ENCODE data around the gene EIF4EBP2.

EIF4EBP2 gene, protein sequence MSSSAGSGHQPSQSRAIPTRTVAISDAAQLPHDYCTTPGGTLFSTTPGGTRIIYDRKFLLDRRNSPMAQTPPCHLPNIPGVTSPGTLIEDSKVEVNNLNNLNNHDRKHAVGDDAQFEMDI

DNA sequence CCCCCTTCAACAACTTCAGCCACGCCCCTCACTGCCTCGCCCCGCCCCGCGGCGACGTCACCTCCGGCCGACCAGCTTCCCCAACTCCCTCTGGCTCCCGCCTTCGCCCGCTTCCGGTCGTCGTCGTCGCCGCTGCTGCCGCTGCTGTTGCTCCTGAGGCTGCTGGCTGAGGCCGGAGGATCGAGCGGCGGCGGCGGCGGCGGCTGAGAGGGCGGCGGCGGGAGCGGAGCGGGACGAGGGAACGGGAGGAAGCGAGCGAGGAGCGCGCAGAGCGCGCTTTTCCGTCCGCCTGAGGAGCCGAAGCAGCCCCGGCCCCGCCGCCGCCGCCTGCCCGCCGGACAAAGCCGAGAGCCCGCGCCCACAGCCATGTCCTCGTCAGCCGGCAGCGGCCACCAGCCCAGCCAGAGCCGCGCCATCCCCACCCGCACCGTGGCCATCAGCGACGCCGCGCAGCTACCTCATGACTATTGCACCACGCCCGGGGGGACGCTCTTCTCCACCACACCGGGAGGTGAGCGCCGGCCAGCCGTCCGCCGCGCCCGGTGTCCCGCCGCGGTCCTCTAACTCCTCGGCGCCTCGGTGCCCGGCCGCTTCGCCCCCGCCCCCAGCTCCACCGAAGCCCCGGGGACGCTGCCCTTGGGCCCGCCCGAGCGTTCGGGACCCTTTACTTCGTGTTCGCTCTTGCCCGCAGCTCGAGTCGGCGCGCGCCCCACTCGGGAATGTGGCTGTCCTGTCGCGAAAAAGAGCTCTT lies at the start of gene EIF4EBP2:
Gene EIF4EBP2 (plus strand): TSS at position 110 of the 751 bp plus-strand sequence. CDS start 257 bp downstream, at position 367.
- peak; percentile 97 to 100 for DNase-seq (ENCODE audit: low read depth in 1 of 2, low spot score in 1 of 2)

DNA sequence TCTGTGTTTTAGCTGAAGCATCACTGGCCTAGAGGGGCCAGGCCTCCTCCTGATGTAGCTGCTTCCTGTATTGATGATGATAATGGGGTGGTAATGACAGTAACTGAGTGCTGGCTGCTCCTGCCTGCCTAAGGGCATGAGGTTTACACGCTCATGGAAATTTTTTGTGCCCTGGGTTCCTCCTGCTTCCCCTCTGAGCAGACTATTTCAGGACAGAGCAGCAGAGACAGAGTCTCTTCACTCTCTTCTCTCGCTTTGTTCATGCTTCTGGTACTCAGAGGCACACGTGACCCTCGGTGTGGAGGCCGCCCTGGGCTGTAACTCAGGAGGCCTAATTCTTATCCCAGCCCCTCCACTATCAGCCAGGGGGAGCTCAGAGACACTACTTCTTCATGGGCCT lies 49.4 kb upstream of the EIF4EBP2 start:
- no peak for DNase-seq (ENCODE audit: low read depth in 1 of 2, low spot score in 1 of 2)

DNA sequence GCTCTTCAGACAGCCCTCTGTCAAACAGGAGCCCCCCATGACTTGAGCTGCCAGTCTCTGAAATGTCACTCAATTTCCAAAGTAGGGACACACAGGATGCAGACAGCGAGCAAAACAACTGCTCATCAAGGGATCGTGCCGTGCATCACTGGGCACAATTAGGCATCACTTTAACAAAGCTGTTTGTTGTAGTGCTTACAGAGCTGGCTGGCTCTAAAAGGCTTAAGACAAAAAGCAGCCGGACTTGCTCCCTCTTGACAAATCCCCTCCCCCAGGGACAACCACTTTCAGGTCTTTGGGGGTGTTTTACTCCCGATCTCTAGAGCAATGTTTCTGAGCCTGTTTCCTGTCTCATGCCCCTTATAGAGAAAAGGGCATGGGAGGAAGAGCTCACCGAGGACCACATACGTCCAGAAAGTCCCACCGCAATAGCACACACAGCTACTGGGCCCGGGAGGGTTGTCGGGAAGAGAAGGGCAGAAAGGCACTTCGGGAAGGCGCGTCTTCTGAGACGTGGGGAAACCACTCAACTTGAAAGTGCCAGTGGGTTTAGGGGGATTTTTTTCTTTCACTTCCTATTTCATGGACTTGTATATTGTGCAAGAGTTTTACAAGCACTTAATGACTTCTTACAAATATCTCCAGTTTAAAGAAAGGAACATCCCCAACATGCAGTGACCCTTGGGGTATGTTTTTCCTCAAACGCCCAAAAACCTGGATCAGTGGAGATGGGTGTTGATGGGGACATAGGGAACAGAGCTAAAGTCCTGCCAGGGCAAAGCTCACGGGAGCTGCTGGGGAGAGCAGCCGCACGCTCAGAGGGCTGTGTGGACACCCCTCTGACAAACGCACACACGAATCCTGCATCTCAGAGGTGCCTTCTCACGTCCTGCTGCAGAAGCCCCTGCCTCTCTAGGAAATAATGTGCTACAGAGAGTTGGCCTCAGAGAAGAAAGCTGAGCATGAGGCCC lies 48.6 kb upstream of the EIF4EBP2 start:
- DNase-seq (ENCODE audit: low read depth in 1 of 2, low spot score in 1 of 2): no peak

DNA sequence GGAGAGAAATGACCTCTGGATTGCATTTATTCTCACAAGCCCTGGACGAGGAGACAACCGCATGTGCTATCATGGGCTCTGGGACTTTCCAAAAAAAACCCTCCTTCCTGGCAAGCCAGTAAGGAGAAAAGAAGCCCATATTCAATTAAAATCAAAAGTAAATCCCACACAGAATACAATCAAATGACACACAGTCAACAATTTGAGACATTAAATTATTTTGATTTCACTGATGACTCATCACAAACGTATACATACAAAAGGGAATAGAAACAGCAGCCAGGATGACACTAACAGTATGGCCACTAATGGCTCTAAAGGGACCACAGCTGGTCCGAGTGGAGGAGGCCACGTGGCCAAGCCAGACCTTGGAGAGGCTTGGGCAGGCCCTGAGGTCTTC lies 46.4 kb upstream of the EIF4EBP2 start:
- no peak for DNase-seq (ENCODE audit: low read depth in 1 of 2, low spot score in 1 of 2)

DNA sequence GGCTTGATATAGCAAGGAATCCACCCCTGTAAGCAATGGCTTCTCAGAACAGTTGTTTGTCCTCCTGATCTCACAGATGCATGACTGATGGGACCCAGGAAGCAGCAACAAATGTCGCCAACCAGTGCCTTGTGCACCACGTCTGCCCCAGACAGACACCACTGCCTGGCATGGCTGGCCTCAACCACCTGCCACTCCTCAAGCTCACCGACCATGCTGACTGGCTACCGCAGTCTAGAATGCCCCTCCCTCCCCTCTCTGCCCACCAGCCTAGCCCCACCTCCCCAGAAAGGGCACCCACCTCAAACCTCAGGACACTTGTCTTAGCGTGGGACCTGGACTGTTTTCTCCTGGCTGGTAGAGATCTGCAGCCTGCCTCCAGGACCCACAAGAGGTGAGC lies 45.5 kb upstream of the EIF4EBP2 start:
- DNase-seq (ENCODE audit: low read depth in 1 of 2, low spot score in 1 of 2): no peak

DNA sequence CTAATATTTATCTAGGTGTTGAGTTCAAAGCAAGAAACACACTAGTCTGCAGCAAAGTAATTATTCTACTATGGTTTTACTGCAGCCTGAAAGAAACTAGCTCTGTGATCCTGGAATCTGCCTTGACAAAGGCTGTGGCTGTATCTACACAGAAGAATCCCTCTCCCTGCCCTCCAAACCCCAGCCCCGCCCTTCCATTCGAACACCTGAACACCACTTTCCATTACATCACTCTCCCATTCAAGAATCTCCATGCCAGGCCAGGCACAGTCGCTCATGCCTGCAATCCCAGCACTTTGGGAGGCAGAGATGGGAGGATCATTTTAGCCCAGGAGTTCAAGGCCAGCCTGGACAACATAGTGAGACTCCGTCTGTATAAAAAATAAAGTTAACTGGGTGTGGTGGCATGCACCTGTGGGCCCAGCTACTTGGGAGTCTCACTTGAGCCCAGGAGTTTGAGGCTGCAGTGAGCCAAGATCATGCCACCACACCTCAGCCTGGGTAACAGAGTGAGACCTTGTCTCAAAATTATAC lies 44.9 kb upstream of the EIF4EBP2 start:
- no peak for DNase-seq (ENCODE audit: low read depth in 1 of 2, low spot score in 1 of 2)

DNA sequence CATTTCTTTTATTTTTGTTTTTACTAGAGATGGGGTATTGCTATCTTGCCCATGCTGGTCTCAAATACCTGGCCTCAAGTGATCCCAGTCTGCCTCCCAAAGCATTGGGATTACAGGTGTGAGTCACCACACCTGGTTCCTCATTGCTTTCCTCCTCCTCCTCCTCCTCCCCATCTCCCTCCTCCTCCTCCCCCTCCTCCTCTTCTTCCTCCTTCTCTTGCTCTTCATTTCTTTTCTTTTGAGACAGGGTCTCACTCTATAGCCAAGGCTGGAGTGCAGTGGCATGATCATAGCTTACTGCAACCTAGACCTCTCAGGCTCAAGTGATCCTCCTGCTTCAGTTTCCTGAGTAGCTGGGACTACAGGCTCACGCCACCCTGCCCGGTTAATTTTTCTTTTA lies 43.7 kb upstream of the EIF4EBP2 start:
- no peak for DNase-seq (ENCODE audit: low read depth in 1 of 2, low spot score in 1 of 2)

DNA sequence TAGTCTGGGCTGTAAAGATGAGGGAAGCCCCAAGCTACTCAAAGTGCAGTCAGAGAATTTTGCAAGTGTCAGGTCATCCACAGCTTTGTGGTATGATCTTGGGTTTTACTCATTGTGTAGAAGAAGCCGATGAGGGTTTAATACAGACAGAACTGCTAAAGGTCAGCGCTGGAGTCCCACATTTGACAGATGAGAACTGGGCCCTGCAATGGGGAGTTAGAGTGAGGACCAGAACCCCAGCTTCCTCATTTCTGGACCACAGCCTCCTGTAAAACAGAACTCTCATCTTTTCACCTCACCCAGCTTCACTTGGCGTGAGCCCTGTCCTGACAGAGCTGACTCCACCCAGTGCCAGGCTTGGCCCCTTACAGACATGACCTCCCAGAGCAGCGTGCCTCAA lies 41.6 kb upstream of the EIF4EBP2 start:
- no peak for DNase-seq (ENCODE audit: low read depth in 1 of 2, low spot score in 1 of 2)

DNA sequence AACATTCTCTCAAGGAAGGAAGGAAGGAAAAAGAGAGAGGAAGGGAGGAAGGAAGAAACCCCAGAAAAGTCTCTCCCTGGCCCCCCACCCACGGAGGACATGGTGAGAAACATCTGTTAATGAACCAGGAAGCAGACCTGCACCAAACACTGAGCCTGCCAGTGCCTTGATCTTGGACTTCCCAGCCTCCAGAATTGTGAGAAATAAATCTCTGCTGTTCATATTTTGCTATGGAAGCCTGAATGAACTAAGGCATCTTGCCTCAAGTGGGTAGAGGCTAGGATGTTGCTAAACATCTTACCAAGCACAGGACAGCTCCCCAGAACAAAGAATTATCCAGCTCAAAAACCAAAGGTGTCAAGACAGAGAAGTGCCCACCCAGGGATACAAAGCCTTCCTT lies 40.7 kb upstream of the EIF4EBP2 start:
- no peak for DNase-seq (ENCODE audit: low read depth in 1 of 2, low spot score in 1 of 2)

DNA sequence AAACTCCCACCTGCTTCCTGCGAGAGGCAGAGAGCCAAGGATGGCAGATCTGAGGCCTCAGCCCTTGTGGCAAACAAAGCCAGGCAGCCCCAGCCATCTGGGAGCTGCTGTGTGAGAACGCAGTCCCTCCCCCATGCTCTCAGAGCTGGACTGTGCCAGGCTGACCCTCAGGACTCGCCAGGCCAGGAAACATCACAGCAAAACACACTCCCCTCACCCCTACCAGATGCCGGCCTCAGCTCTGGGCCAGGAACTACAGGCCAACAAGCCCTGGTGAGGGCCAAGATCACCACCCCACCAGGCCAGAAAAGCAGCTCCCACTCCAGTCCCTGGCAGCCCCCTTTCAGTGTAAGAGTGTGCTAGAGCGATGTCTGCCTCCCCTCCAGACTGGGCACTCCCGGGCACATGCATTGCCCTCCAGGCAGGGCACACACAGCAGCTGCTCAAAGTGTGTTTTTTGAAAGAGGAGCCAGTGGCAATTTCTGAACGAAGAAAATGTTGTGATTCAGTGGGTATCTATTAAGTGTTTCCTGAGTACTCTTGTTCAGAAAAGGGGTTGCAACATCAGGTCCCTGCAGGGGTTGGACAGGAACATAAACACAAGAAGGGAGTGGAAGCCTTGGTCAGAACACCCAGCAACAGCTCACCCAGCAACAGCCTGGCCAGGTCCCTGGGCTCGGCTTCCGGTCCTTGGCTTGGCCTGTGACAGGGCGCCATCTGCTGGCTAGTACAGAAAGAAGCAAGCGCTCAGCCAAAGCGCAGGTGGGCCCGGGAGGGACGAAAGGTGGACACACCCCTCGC lies 39.8 kb upstream of the EIF4EBP2 start:
- DNase-seq (ENCODE audit: low read depth in 1 of 2, low spot score in 1 of 2): peak; percentile 68 to 69

DNA sequence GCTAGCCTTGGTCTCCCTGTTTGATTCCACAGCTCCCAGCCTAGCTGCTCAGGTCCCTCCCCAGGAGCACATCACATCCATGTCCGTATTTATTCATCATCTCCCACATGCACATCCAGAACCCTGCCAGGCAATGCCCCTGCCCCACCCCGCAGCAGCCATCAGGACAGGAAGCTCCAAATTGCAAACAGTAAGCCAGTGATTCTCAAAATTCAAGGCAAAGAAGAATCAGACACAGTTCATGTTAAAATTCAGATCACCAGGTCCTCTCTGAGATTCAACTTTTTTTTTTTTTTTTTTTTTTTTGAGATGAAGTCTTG lies 39.2 kb upstream of the EIF4EBP2 start:
- no peak for DNase-seq (ENCODE audit: low read depth in 1 of 2, low spot score in 1 of 2)

DNA sequence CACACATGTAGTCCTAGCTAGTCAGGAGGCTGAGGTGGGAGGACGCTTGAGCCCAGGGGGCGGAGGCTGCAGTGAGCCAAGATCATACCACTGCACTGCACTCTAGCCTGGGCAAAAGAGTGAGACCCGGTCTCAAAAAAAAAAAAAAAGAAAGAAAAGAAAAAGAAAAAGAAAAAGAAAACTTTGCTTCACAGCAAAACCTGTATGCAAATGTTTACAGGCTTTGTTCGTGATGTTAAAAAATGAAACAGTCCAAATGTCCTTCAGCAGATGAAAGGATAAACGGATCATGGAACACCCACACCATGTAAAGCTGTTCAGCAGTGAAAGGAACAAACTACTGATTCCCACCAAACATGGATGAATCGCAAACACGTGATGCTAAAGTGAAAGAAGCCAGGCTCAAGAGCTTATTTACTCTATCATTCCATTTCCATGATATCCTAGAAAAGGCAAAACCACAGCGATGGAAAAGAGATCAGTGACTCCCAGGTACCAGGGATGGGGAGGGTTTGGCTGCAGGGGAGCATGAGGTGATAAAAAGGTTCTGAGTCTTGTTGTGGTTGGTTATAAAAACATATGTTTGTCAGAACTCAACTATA lies 36.6 kb upstream of the EIF4EBP2 start:
- DNase-seq (ENCODE audit: low read depth in 1 of 2, low spot score in 1 of 2): no peak

DNA sequence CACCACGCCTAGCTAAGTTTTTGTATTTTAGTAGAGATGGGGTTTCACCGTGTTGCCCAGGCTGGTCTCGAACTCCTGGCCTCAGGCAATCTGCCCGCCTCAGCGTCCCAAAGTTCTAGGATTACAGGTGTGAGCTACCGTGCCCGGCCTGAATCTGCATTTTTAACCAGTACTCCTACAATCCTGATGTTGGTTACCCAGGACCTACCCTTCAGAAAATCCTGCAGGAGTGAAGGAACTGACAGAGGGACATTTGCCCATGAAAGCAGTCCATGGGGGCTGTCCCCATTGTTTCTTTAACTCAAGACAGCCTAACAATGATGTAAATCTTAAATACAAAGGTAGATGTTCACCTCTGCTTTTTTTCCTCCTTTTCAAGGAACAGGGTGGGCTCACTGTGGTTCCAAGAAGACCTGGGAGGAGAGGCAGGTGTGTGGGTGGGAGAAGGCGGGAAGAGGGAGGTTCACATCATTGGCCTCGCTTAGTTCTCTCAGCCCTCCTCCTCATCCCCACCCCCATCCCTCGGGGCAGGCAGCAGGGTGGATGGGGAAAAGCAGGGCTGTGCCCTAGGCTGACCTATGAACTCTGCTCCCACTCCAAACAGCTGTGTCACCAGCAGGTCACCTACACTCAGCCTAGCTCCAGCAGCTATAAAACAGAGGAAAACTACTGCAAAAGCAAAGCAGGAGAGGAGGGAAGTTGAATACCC lies 35.0 kb upstream of the EIF4EBP2 start:
- DNase-seq (ENCODE audit: low read depth in 1 of 2, low spot score in 1 of 2): no peak

DNA sequence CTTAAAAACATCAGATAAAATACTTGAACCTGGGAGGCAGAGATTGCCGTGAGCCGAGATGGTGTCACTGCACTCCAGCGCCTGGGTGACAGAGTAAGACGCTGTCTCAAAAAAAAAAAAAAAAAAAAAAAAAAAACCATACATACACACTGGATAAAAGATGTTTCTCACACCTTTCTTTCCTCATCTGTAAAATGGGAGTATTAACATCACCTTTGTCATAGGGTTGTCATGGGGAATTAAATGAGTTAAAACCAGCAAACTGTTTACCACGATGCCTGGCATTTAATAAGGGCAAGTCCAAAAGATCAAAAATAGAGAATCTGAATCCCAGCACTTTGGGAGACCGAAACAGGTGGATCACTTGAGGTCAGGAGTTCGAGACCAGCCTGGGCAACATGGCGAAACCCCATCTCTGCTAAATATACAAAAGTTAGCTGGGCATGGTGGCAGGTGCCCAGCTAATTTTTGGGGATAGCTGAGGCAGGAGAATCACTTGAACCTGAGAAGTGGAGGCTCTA lies 34.4 kb upstream of the EIF4EBP2 start:
- no peak for DNase-seq (ENCODE audit: low read depth in 1 of 2, low spot score in 1 of 2)

DNA sequence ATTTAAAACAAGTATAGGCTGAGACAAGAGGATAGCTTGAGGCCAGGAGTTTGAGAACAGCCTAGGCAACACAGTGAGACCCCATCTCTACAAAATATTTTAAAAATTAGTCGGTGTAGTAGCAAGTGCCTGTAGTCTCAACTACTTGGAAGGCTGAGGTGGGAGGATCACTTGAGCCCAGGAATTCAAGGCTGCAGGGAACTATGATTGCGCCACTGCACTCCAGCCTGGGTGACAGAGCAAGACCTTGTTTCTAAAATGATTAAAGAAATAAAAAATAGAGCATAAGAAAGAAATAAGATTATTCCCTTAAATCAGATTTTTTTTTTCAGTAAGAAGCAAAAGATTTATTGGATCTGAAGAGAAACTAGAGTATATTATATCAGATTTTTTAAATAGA lies 33.2 kb upstream of the EIF4EBP2 start:
- no peak for DNase-seq (ENCODE audit: low read depth in 1 of 2, low spot score in 1 of 2)

DNA sequence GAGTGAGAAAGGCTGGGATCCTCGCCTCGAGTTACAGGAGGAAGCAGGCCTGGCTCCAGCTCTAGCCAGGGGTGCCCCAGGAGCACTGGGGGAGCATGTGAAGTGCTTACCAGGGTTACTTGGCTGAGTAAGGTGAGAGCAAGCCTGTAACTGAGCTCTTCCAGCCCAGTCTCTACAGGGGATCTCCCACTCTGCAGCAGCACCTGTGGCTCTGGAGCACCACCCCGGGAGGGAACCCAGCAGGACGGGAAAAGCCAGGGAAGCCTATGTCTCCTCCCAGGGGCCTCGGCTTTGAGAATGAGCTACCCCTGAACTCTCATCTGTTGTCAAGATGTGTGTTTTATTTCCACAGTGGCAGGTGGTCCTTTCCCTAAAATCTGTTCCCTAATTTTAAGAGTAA lies 32.1 kb upstream of the EIF4EBP2 start:
- no peak for DNase-seq (ENCODE audit: low read depth in 1 of 2, low spot score in 1 of 2)

DNA sequence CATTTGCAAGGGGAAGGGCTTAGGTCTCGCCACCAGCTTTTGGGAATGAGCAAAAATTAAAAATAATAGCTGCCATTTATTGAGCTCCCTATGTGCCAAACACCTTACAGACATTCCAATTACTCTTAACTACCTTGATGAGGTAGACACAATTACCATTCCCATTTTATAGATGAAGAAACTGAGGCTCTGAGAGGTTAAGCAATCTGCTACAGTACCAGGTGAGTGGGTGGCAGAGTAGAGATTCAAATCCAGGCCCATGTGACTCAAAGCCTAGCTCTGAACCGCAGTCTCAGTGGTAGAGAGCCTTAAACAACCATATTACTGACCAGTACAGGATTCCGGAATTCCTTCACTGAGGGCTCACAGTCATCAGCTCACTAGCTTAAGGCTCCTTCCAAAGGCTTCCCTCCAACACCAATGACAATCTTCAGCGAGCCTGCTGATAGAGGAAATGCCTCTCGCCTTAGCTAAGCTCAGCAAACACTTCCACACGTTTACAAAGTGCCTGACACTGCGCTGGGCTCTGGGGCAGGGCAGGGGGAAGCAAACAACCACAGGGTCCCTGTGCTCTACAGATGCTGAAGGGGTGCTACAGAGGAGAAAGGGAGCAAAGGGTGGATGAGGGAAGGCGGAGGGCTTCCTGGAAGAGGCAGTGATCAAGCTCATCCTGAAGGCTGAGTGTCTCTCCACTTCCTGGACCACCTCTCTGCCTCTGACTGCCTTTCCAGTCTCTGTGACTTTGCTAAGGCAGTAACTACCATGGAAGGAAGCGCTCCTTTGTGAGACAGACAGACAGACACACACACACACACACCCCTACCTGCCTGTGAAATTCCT lies 28.9 kb upstream of the EIF4EBP2 start:
- no peak for DNase-seq (ENCODE audit: low read depth in 1 of 2, low spot score in 1 of 2)

DNA sequence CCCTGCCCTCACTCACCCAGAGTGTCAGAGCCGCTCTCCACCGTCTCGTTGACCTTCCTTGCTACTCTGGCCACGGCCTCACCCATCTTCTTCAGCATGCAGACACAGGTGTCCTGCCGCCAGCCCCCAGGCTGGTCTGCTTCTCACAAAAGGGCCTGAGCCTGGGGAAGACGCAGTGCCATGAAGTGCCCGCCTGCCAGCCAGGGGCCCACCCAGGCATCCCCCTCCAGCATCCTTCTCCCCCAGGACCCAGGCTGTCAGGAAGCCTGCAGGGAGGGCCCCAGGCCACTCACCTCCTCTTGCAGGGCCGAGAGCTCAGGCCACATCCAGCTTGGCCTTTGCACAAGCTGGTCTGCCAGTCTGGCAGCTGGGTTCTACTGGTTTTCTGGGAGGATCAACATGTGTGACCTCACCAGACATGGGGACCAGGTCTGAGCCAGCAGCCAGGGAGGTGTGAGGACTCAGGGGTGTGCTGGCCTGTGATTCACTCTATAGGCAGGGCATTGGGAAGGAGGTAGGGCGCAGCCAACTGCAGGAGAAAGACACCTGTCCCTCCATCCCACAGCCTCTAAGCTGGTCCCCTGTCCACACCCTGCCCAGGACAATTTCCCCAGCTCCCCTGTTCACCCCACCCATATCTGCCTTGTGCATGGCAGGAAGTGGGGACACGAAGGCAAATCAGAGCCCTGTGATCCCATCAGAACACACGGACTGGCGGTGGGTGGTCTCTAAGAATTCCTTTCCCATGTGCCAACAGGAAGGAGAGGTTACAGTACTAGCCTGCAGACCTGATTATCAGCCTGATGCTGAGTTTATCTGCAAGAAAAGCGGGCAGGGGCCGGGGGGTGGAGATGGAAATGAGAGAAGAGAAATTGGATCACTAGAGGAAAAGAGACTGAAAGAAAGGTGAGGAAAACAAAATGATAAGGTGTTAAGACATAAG lies 27.2 kb upstream of the EIF4EBP2 start:
- DNase-seq (ENCODE audit: low read depth in 1 of 2, low spot score in 1 of 2): no peak

Measured in stimulated activated CD4-positive, alpha-beta T cell treated with anti-CD3 and anti-CD28 coated beads, Interleukin-15, amount 100 ng/mL, for 1 hour (primary cell).